Adipose tissue (tissue), 3 donors: ENCODE results near the gene BCKDHA. TPM values are rescaled to one million over a fixed set of nuclear protein-coding genes. Genes with fewer than 3 reads are reported as not detected.
"Not testable (repeated sequence)": the region's sequence is repeated elsewhere in the genome, so short reads cannot be mapped to it uniquely, and the experiment has no call there.

Experiments
- H3K27ac ChIP-seq: one replicate; pipeline ENCODE4 v1.5.1; 2013; ENCODE audit warnings: low read depth, low read length
- WGBS, 3 donors: extraction: QIAGEN DNeasy Blood & Tissue Kit; methylation state at CpG; one replicate each; pipeline ENCODE4 v1.1.7; 2013; 5-methylcytosine and 5-hydroxymethylcytosine counted together
- polyA plus RNA-seq, 3 donors: library from polyadenylated mRNA; stranded (reverse); fragments of 200-250 nt; gene quantifications; one replicate each; pipeline ENCODE4 v1.2.3, GENCODE V29; 2013
- donor health status: healthy with polysubstance abuse.
- donor health status: Bipolar disorder and iron deficiency.
- donor health status: healthy.

The BCKDHA gene
- polyA plus RNA-seq, 3 donors, result 42.6 to 61.2 (median 49.3) TPM

- 0 to 1% (median 0%) methylated on average over 56 of the region's 56 CpGs for WGBS, 3 donors
- H3K27ac ChIP-seq, result peak within 1 kb of the TSS; percentile 77
These were observed 33.7 kb upstream of the BCKDHA start, which contains the start of gene B9D2 for GRCh38 chr19:41363753-41364523. B9D2 (minus strand) TSS chr19:41364149; CDS start chr19:41363519, 630 bp downstream.

GRCh38 chr19:41364524-41365391 lies 32.9 kb upstream of the BCKDHA start:
- H3K27ac ChIP-seq, result no peak overlapping the region
- WGBS, 3 donors, result 67 to 74% (median 69%) methylated on average over 14 of the region's 14 CpGs

- WGBS, 3 donors, result 95 to 100% (median 100%) methylated on average over 1 of the region's 1 CpG
- no peak overlapping the region for H3K27ac ChIP-seq
These were observed 31.5 kb upstream of the BCKDHA start for GRCh38 chr19:41366089-41366488.

- 25 to 54% (median 50%) methylated on average over 6 of the region's 6 CpGs for WGBS, 3 donors
- no peak overlapping the region for H3K27ac ChIP-seq
These were observed 29.7 kb upstream of the BCKDHA start for GRCh38 chr19:41367848-41368301.

GRCh38 chr19:41369769-41370168 lies 27.8 kb upstream of the BCKDHA start:
- 91 to 98% (median 93%) methylated on average over 2 of the region's 2 CpGs for whole genome bisulfite sequencing, 3 donors
- H3K27ac ChIP-seq, result no peak overlapping the region

GRCh38 chr19:41371119-41371518 lies 26.5 kb upstream of the BCKDHA start:
- H3K27ac ChIP-seq, result not testable (repeated sequence)
- 95 to 97% (median 96%) methylated on average over 5 of the region's 5 CpGs for WGBS, 3 donors

GRCh38 chr19:41371541-41371940 lies 26.1 kb upstream of the BCKDHA start:
- 90 to 97% (median 93%) methylated on average over 8 of the region's 8 CpGs for WGBS, 3 donors
- no peak overlapping the region for H3K27ac ChIP-seq

GRCh38 chr19:41372501-41372900 lies 25.1 kb upstream of the BCKDHA start:
- WGBS, 3 donors, result 65 to 80% (median 73%) methylated on average over 2 of the region's 2 CpGs
- no peak overlapping the region for H3K27ac ChIP-seq

- WGBS, 3 donors, result 14 to 44% (median 28%) methylated on average over 12 of the region's 12 CpGs
- H3K27ac ChIP-seq, result no peak overlapping the region
These were observed 23.6 kb upstream of the BCKDHA start for GRCh38 chr19:41373993-41374392.

GRCh38 chr19:41376241-41376997 lies 21.2 kb upstream of the BCKDHA start, which contains the start of gene TMEM91:
TMEM91 (plus strand) TSS chr19:41376533; CDS start chr19:41378310, 1,777 bp downstream.
- WGBS, 3 donors, result 1 to 3% (median 3%) methylated on average over 45 to 47 of the region's 47 CpGs

GRCh38 chr19:41376998-41377365 lies 20.6 kb upstream of the BCKDHA start:
- no peak overlapping the region for H3K27ac ChIP-seq
- 55 to 74% (median 61%) methylated on average over 8 of the region's 8 CpGs for WGBS, 3 donors

More at GRCh38 chr19:41376241-41376997, 21.2 kb upstream of the BCKDHA start, which contains the start of gene TMEM91:
- peak within 1 kb of the TSS; percentile 6 for H3K27ac ChIP-seq

- H3K27ac ChIP-seq, result no peak overlapping the region
- 42 to 63% (median 45%) methylated on average over 9 of the region's 9 CpGs for WGBS, 3 donors
These were observed 19.5 kb upstream of the BCKDHA start for GRCh38 chr19:41377977-41378709.

GRCh38 chr19:41381536-41381935 lies 16.1 kb upstream of the BCKDHA start:
- not testable (repeated sequence) for H3K27ac ChIP-seq
- 92 to 97% (median 95%) methylated on average over 8 of the region's 8 CpGs for WGBS, 3 donors

GRCh38 chr19:41384351-41384750 lies 13.3 kb upstream of the BCKDHA start:
- 88 to 96% (median 92%) methylated on average over 5 of the region's 5 CpGs for WGBS, 3 donors
- no peak overlapping the region for H3K27ac ChIP-seq

GRCh38 chr19:41386442-41386841 lies 11.2 kb upstream of the BCKDHA start:
- H3K27ac ChIP-seq, result no peak overlapping the region
- 57 to 89% (median 66%) methylated on average over 13 of the region's 13 CpGs for WGBS, 3 donors

GRCh38 chr19:41391618-41392017 lies 6.0 kb upstream of the BCKDHA start:
- 87 to 93% (median 89%) methylated on average over 11 of the region's 11 CpGs for WGBS, 3 donors
- no peak overlapping the region for H3K27ac ChIP-seq

GRCh38 chr19:41392775-41393174 lies 4.8 kb upstream of the BCKDHA start:
- no peak overlapping the region for H3K27ac ChIP-seq
- 62 to 87% (median 85%) methylated on average over 12 of the region's 12 CpGs for WGBS, 3 donors

- 61 to 79% (median 77%) methylated on average over 6 of the region's 6 CpGs for WGBS, 3 donors
- H3K27ac ChIP-seq, result no peak overlapping the region
These were observed 2.3 kb upstream of the BCKDHA start for GRCh38 chr19:41395355-41395754.
